ENCODE measurements around the gene PANX1.
A peak's percentile ranks its signal among the peaks of the same experiment; 100 is the strongest.
"Not testable (repeated sequence)": the region's sequence is repeated elsewhere in the genome, so short reads cannot be mapped to it uniquely, and the experiment has no call there.

PANX1 gene, protein sequence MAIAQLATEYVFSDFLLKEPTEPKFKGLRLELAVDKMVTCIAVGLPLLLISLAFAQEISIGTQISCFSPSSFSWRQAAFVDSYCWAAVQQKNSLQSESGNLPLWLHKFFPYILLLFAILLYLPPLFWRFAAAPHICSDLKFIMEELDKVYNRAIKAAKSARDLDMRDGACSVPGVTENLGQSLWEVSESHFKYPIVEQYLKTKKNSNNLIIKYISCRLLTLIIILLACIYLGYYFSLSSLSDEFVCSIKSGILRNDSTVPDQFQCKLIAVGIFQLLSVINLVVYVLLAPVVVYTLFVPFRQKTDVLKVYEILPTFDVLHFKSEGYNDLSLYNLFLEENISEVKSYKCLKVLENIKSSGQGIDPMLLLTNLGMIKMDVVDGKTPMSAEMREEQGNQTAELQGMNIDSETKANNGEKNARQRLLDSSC

DNA sequence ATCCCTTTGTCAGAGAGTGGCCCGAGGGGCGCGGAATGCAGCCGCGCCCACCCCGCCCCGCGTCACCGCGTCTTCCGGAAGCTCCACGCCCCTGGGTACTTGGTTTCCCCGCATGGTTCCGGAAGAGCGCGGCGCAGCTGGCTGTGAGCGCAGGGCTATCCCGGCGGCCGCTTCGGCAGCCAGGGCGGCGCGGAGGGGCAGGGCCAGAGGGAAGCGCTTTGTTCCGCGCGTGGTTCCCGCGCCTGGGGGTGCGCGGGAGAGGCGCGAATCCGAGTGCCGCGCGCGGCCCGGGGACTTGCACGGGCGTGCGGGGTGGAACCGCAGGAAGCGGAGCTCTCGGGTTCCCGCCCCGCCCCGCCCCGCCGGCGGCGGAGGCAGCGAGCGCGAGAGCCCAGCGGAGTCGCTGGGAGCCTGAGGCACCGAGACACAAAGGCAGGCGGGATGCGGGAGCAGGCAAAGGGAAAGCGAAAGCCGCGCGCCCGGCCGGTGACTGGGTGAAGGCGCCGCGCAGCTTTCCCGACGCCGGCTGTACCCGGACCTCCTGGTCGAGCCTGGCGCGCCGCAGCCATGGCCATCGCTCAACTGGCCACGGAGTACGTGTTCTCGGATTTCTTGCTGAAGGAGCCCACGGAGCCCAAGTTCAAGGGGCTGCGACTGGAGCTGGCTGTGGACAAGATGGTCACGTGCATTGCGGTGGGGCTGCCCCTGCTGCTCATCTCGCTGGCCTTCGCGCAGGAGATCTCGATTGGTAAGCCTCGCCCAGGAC lies at the start of gene PANX1:
PANX1 (plus strand) TSS at position 96 of the 766 bp plus-strand sequence; CDS start at position 568, 472 bp downstream.
- peak; percentile 91 for DNase-seq

DNA sequence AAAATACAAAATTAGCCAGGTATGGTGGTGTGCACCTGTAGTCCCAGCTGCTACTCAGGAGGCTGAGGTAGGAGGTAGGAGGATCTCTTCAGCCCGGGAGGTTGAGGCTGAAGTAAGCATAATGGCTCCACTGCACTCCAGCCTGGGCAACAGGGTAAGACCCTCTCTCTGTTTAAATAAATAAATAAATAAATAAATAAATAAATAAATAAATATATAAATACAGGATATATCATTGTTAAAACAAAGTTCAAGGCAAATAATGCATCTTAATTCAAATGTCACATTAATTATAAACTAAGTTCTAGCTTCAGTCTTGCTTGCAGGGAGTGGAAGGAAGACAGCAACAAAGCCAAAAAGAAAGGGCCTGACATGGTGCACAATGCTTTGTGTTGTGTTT lies 44.5 kb upstream of the PANX1 start:
- no peak for DNase-seq

DNA sequence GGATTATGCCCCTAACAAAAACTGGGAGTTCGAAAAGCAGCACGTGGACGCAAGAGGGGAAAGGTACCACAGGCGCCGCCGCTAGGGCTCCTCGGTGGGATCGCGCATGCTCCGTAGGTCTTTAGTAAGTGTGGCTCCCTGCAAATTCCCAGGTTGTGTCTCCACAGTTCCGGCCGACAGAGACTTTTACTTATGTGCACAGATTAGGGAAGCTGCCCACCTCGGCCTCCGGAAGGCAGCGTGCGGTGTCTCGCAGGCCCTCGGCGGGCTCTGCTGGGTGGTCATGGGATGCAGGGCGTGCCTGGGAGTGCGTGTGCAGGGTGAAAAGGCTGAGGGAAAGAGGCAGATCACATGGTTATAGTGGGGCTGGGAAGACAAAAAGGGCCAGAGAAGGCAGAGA lies 39.7 kb upstream of the PANX1 start:
- no peak for DNase-seq

DNA sequence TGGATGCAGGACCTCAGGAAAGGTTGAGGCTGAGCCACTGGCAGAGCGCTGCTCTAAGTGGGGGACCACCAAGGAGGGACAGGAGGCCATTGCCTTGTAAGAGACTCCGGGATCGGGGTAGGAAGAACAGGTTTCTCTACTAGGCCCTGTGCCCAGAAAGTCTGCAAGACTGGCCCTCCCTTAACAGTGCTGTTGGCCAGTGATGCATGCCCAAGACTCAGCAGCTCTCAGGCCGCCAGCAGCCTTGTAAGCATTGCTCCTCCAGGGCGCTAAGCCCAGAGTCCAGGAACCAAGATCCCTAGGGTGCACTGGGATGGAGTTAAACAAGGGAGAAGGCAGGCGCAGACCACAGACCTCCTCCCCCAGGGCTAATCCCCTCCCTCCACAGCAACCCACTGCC lies 39.3 kb upstream of the PANX1 start:
- no peak for DNase-seq

- DNase-seq, result no peak
Measured at GRCh38 chr11:94090401-94090800, 38.2 kb upstream of the PANX1 start.

DNA sequence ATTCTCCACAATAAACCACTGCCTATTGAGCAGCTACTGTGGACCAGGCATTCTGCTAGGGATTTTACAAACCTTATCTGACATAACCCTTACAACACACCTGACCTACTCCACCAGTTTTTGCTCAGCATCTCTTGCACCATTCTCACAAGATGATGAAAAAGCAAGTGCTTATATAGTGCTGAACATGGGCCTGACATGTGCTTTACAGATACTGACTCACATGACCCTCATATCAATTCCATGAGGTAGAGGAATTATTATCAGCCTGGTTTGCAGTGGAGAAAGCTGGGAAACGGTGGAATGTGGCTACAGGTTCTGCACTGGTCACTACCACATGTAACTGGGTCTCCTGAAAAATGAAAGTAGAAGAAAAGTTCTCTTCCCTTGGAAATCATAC lies 37.5 kb upstream of the PANX1 start:
- no peak for DNase-seq

- DNase-seq, result no peak
Measured at GRCh38 chr11:94100253-94100652, 28.4 kb upstream of the PANX1 start.

GRCh38 chr11:94103471-94103870 lies 25.2 kb upstream of the PANX1 start:
- no peak for DNase-seq

DNA sequence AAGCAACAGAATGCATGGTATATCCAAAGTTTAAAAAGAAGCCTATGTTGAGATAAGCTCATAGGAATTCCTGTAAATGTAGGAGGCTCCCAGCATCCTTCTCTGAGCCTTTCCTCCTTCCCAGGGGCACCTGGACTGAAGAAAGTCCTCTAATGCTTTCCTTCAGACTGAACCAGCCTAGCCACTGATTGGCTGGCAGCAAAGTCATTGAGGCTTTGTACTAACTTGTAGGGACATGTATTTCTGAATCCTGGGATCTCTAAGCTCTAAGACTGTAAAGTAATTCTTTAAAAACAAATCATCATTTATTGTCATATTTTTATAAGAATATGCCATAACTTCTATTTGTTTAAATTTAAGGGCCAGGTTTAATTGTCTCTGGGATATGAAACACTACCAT lies 23.9 kb upstream of the PANX1 start:
- DNase-seq, result no peak

DNA sequence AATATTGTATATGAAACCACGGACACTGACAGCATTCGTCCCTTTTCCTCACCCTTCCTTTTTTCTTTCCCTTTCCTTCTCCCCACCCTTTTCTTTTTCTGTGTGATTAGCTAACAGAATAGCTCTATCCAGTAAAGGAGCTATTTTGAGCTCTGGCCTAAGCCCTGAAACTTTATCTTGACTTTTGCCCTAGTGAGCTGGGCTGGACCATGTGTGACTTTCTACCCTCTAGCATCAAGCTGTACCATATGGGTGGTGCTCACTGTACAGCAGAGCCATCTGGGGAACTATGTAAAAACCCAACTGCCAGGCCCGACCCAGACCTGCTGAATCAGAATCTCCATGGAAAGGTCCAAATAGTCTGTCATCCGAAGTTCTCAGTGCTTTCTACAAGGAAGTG lies 21.9 kb upstream of the PANX1 start:
- no peak for DNase-seq

DNA sequence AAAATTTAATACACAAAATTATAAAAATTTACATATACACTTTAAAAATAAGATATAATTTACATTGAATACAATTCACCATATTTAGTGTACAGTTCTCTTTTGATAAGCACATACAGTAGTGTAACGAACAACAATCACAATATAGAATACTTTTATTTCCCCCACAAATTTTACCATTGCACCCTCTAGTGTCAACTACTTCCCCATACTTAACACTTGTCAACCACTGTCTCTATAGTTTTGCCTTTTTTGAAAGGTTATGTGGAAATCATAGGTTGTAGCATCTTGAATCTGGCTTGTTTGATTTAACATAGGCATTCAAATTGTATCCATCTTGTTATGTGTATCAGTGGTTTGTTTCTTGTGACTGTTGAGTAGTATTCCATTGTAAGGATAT lies 21.3 kb upstream of the PANX1 start:
- no peak for DNase-seq

DNA sequence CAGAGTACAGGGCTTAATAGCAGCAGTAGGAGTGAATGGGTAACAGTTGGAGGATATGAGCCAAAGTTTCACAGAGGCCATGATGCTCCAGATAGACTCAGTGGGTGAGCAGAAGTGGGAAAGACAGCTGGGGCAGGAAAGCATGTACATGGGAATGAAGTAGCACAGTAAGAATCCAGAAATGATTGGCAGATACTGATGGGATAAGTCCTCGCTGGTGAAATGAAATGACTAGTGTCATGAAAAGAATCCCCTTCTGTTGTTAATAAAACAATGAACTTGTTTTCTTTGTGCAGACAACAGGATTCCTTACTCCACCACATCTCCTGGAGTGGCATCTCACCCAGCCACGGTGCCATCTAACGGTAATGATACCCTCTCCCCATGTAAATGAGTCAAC lies 17.4 kb upstream of the PANX1 start:
- DNase-seq, result no peak

DNA sequence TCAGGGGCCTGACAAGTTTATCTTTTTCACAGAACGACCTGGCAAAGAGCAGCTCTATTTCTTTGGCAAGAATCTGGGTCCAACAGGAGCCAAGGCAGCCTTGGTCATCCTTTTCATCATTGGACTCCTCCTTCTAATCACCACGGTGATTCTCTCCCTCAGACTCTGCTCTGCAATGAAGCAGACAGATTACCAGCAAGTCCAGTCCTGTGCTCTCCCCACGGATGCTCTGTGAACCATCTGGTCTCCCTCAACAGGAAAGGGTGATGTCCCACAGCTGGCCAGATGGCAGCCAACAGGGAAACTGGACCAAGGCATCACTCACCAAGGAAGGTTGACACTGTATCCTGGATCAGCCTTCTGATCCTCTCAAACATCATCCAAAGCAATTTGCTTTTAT lies 17.0 kb upstream of the PANX1 start:
- peak; percentile 44 for DNase-seq

- no peak for DNase-seq
Measured at GRCh38 chr11:94112206-94112953, 16.3 kb upstream of the PANX1 start.

- no peak for DNase-seq
Measured at GRCh38 chr11:94117197-94117574, 11.5 kb upstream of the PANX1 start.

- DNase-seq, result no peak
Measured at GRCh38 chr11:94117871-94118270, 10.8 kb upstream of the PANX1 start.

GRCh38 chr11:94119676-94120075 lies 9.0 kb upstream of the PANX1 start:
- DNase-seq, result not testable (repeated sequence)

DNA sequence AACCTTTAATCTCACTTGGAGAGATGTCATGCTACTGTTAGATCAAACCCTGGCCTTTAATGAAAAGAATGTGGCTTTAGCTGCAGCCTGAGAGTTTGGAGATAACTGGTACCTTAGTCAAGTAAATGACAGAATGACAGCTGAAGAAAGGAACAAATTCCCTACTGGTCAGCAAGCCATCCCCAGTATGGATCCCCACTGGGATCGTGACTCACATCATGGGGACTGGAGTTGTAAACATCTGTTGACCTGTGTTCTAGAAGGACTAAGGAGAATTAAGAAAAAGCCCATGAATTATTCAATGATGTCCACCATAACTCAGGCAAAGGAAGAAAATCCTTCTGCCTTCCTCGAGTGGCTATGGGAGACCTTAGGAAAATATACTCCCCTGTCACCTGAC lies 8.1 kb upstream of the PANX1 start:
- DNase-seq, result not testable (repeated sequence)

GRCh38 chr11:94120946-94121345 lies 7.7 kb upstream of the PANX1 start:
- DNase-seq, result no peak

GRCh38 chr11:94125407-94126115 lies 3.1 kb upstream of the PANX1 start:
- DNase-seq, result no peak

- DNase-seq, result no peak
Measured at GRCh38 chr11:94127638-94128037, 1.0 kb upstream of the PANX1 start.

DNA sequence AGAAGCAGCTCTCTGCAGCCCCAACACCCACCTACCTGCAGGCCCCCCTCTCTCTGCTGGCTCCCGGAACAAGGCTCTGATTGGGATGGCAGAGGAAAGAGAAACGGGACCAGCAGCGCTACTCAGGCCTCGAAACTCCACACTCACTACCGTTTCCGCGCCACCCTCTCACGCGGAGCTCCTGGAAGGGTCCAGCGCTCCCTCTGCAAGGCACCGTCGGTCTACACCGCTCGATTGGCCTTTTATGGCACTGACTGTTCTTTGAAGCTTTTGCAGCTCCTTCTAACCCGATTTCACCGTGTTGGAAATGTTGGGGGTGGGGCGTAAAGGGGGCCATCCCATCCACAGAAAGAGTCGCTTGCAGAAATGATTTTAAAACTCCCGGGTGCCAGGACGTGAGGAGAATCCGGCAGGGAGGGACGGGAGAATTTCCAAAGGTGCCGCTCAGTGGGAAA lies 323 bp upstream of the PANX1 start:
- DNase-seq, result peak; percentile 67

All from NCI-H2171 treated with DMSO at 0.1 percent for 48 hours (cell line).